ENCODE results near the gene KRCC1. TPM values are rescaled to one million over a fixed set of nuclear protein-coding genes. Genes with fewer than 3 reads are reported as not detected.

KRCC1 gene
- total and polyA plus RNA-seq, 9 of the 15 experiments (the other 6 are each of a cell fraction or from before 2014, with no cell fraction given): 1.9 to 6.0 (median 2.2) TPM

- TF ChIP-seq ZFX (CRISPR knock-in tag; IDR thresholded peaks at IDR 0.05) (no peak; the same call in 1 of the 2 replicates), CCNT2 (IDR thresholded peaks at IDR 0.05; ENCODE audit: borderline replicate concordance, extremely low read depth, insufficient read length, low read depth, low read length) (peak; percentile 76), RBM14 (IDR thresholded peaks at IDR 0.05; ENCODE audit: borderline replicate concordance, insufficient read depth, low read depth, low read length) (no peak), ZBED1 (IDR thresholded peaks at IDR 0.05) (peak; percentile 99), ZNF766 (CRISPR knock-in tag; conservative IDR thresholded peaks at IDR 0.05) (peak; percentile 29; the same call in 1 of the 2 replicates), RFX1 (IDR thresholded peaks at IDR 0.05) (no peak; the same call in 1 of the 2 replicates), VEZF1 (CRISPR knock-in tag; IDR thresholded peaks at IDR 0.05) (peak; percentile 43), AFF1 (IDR thresholded peaks at IDR 0.05; ENCODE audit: low read depth in 1 of 2, partially characterized antibody in 2 of 2) (peak in 1 of 2 experiments; percentile 90), GABPB2 (CRISPR knock-in tag; conservative IDR thresholded peaks at IDR 0.05) (peak; percentile 83), ZSCAN32 (CRISPR knock-in tag; IDR thresholded peaks at IDR 0.05) (peak; percentile 87)
- TF ChIP-seq, protein P1, sequence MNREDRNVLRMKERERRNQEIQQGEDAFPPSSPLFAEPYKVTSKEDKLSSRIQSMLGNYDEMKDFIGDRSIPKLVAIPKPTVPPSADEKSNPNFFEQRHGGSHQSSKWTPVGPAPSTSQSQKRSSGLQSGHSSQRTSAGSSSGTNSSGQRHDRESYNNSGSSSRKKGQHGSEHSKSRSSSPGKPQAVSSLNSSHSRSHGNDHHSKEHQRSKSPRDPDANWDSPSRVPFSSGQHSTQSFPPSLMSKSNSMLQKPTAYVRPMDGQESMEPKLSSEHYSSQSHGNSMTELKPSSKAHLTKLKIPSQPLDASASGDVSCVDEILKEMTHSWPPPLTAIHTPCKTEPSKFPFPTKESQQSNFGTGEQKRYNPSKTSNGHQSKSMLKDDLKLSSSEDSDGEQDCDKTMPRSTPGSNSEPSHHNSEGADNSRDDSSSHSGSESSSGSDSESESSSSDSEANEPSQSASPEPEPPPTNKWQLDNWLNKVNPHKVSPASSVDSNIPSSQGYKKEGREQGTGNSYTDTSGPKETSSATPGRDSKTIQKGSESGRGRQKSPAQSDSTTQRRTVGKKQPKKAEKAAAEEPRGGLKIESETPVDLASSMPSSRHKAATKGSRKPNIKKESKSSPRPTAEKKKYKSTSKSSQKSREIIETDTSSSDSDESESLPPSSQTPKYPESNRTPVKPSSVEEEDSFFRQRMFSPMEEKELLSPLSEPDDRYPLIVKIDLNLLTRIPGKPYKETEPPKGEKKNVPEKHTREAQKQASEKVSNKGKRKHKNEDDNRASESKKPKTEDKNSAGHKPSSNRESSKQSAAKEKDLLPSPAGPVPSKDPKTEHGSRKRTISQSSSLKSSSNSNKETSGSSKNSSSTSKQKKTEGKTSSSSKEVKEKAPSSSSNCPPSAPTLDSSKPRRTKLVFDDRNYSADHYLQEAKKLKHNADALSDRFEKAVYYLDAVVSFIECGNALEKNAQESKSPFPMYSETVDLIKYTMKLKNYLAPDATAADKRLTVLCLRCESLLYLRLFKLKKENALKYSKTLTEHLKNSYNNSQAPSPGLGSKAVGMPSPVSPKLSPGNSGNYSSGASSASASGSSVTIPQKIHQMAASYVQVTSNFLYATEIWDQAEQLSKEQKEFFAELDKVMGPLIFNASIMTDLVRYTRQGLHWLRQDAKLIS (CRISPR knock-in tag; IDR thresholded peaks at IDR 0.05): peak; percentile 61; the same call in 1 of the 2 replicates
- TF ChIP-seq, protein P2, sequence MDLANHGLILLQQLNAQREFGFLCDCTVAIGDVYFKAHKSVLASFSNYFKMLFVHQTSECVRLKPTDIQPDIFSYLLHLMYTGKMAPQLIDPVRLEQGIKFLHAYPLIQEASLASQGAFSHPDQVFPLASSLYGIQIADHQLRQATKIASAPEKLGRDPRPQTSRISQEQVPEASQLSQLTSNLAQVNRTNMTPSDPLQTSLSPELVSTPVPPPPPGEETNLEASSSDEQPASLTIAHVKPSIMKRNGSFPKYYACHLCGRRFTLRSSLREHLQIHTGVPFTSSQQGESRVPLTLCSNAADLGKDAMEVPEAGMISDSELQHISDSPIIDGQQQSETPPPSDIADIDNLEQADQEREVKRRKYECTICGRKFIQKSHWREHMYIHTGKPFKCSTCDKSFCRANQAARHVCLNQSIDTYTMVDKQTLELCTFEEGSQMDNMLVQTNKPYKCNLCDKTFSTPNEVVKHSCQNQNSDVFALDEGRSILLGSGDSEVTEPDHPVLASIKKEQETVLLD (IDR thresholded peaks at IDR 0.05): 0 out of 2 replicates have a peak, but pooled peaks have one; percentile 53
- TF ChIP-seq, protein P3, sequence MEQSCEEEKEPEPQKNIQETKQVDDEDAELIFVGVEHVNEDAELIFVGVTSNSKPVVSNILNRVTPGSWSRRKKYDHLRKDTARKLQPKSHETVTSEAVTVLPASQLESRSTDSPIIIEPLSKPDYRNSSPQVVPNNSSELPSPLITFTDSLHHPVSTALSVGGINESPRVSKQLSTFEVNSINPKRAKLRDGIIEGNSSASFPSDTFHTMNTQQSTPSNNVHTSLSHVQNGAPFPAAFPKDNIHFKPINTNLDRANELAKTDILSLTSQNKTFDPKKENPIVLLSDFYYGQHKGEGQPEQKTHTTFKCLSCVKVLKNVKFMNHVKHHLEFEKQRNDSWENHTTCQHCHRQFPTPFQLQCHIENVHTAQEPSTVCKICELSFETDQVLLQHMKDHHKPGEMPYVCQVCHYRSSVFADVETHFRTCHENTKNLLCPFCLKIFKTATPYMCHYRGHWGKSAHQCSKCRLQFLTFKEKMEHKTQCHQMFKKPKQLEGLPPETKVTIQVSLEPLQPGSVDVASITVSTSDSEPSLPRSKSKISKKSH (CRISPR knock-in tag; IDR thresholded peaks at IDR 0.05): peak; percentile 87
Measured at GRCh38 chr2:88016086-88016959, 39.3 kb downstream of the KRCC1 start, which contains the start of gene RNU2-63P (continued).
